Erythroblast (primary cell): ENCODE data around the gene CEMIP.

Source experiments
- GATA1 ChIP-seq: IDR thresholded peaks from 2 replicates; pipeline ENCODE4 v1.6.1; 2011; ENCODE audit warnings: low read depth, mild to moderate bottlenecking, control low read depth, low read length, moderate library complexity
- POLR2A ChIP-seq: IDR thresholded peaks from 2 replicates; pipeline ENCODE4 v1.6.1; 2011; ENCODE audit warnings: mild to moderate bottlenecking, low read length

- TF ChIP-seq POLR2A (no peak), GATA1 (no peak)
Measured at GRCh38 chr15:80999623-81000036, 220.5 kb downstream of the CEMIP start.
